Fibroblast of villous mesenchyme (primary cell): ENCODE results near the gene RAB3A. TPM values are rescaled to one million over a fixed set of nuclear protein-coding genes. Genes with fewer than 3 reads are reported as not detected.
A peak's percentile ranks its signal among the peaks of the same experiment; 100 is the strongest.

Experiments
- DNase-seq: peaks from one replicate; pipeline ENCODE4 v3.0.0-alpha.2; 2010; ENCODE audit warnings: low read depth
- H3K4me3 ChIP-seq: 2 replicates; pipeline ENCODE4 v1.5.1; 2011; ENCODE audit warnings: low read depth, mild to moderate bottlenecking, low read length
- CTCF ChIP-seq: IDR thresholded peaks from 2 replicates; pipeline ENCODE4 v1.5.1; 2012; ENCODE audit warnings: low read depth, mild to moderate bottlenecking, low read length; ENCODE audit not compliant: insufficient read depth
- total RNA-seq: library from RNA; depleted of rRNA; stranded (reverse); fragments of >200 nt; gene quantifications from 2 replicates; pipeline ENCODE4 v1.2.3, GENCODE V29; 2012

Gene RAB3A
- total RNA-seq, 1 donor = 1.3 TPM

DNA sequence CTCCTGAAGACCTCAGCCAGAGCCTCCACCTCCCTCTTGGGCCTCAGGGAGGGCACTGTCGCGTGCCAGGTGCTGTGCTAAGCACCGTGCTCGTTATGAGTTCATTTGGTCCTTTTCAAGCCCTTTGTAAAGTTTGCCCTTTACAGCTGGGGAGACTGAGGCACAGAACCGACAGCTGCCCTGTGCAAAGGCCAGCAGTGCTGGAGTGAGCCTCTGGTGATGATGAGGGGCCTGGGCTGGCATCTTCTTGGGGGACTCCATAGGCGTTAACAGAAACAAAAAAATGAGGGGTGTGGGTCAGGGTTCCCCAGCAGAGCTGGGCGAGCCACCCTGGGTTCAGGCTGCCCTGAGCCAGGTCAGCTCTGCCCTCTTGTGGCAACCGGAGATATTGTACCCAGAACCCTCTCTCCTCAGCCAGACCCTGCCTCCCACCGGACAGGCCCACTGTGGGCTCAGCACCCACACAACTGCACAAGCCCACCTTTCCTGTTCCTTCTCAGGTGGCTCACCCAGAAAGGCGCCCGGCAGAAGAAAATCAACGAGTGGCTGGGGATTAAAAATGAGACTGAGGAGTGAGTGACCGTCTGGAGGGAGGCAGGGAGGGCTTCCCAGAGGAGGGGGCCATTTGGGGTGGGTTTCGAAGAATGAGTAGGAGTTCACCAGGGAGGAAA, 35.7 kb downstream of the RAB3A start:
- peak; percentile 83 for TF ChIP-seq CTCF
- peak; percentile 39 for DNase-seq
- H3K4me3 ChIP-seq = no peak overlapping the region

DNA sequence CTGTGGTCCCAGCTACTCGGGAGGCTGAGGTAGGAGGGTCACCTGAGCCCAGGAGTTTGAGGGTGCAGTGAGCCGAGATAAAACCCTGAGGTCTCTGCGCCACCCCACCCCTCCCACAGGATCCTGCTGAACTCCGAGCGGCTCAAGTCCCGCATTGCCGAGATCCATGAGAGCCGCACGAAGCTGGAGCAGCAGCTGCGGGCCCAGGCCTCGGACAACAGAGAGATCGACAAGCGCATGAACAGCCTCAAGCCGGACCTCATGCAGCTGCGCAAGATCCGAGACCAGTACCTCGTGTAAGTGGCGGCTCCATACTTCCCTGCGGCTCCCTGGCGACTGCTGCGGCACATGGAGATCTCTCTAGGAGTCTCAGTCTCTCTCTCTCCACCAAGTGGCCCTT, 36.8 kb downstream of the RAB3A start:
- no peak overlapping the region for H3K4me3 ChIP-seq
- TF ChIP-seq CTCF = no peak

GRCh38 chr19:18165794-18166544, 37.9 kb downstream of the RAB3A start:
- no peak for TF ChIP-seq CTCF
- DNase-seq = no peak

More for the DNA sequence above, 36.8 kb downstream of the RAB3A start:
- DNase-seq = no peak

GRCh38 chr19:18164072-18164471, 39.8 kb downstream of the RAB3A start:
- no peak overlapping the region for H3K4me3 ChIP-seq
- no peak for TF ChIP-seq CTCF

More at GRCh38 chr19:18165794-18166544, 37.9 kb downstream of the RAB3A start:
- H3K4me3 ChIP-seq = no peak overlapping the region

DNA sequence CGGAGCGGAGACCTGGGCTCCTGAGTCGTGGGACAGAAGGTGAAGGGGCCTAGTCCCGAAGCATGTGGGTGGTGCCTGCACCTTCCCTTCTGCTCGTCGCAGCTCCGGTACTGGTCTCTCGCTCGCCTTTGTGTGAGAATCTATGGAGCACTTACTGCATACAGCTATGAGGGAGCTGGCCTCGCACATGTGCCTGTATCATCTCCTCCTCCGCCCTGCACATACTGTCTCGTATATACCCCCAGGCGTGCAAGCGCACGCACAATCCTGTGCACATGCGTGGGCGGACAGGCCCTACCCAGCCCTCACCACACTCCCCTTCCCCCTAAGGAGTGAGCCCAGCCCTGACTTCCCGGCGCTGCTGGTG, 42.2 kb downstream of the RAB3A start:
- H3K4me3 ChIP-seq = peak overlapping the region; percentile 21
- no peak for TF ChIP-seq CTCF
- no peak for DNase-seq

More at GRCh38 chr19:18164072-18164471, 39.8 kb downstream of the RAB3A start:
- no peak for DNase-seq

DNA sequence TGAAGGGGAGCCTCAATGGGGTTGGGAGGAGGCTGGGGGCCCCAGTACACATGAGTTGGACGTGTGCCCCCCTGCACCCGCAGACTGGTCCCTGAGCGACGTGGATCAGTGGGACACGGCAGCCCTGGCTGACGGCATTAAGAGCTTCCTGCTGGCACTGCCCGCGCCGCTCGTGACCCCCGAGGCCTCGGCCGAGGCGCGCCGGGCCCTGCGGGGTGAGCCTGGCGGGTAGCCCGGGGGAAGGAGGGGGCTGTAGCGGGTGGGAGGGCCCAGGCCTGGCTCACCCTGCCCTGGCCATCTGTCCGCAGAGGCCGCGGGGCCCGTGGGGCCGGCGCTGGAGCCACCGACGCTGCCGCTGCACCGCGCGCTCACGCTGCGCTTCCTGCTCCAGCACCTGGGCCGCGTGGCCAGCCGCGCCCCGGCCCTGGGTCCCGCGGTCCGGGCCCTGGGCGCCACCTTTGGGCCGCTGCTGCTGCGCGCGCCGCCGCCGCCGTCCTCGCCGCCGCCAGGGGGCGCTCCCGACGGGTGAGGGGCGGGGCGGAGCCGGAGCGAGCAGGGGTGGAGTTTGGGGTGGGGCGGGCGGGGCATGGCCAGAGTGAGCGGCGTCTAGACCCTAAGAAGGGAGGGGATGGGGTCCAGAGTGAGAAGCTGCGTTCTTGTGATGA, 42.7 kb downstream of the RAB3A start:
- TF ChIP-seq CTCF = peak; percentile 32
- no peak overlapping the region for H3K4me3 ChIP-seq
- DNase-seq = peak; percentile 63
